Measurements from ENCODE around the gene MT3.

The MT3 gene

DNA sequence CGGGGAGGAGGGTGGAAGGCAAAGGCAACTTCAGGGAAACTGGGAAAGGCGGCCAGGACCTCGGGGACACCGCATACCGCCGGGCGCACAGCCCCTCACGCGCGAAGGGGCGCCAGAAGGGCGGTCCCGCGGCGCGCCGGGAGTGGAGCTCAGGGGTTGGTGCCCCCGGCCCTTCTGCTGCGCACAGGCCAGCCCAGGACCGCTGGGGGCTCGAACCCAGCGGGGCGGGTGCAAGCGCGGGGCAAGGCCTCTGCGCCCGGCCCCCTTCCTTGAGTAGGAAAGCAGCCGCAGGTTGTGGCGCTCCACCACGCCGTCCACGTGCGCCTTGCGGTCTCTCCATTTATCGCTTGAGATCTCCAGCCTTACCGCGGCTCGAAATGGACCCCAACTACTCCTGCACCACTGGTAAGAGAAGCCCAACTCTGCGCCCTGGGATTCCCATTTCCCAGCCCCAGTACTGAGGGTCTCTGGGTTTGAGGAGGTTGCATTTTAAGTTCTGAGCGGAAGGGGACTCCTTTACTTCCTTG, 46.2 kb downstream of the MT3 start:
- DNase-seq (ENCODE audit: extremely low spot score) = no peak
- ChIA-PET CTCF (no interaction called here), POLR2A (no interaction called here)
- TF ChIP-seq, protein P1, sequence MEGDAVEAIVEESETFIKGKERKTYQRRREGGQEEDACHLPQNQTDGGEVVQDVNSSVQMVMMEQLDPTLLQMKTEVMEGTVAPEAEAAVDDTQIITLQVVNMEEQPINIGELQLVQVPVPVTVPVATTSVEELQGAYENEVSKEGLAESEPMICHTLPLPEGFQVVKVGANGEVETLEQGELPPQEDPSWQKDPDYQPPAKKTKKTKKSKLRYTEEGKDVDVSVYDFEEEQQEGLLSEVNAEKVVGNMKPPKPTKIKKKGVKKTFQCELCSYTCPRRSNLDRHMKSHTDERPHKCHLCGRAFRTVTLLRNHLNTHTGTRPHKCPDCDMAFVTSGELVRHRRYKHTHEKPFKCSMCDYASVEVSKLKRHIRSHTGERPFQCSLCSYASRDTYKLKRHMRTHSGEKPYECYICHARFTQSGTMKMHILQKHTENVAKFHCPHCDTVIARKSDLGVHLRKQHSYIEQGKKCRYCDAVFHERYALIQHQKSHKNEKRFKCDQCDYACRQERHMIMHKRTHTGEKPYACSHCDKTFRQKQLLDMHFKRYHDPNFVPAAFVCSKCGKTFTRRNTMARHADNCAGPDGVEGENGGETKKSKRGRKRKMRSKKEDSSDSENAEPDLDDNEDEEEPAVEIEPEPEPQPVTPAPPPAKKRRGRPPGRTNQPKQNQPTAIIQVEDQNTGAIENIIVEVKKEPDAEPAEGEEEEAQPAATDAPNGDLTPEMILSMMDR (IDR thresholded peaks at IDR 0.05; ENCODE audit: control extremely low read depth, extremely low read depth, low read depth, missing control alignments) = no peak

DNA sequence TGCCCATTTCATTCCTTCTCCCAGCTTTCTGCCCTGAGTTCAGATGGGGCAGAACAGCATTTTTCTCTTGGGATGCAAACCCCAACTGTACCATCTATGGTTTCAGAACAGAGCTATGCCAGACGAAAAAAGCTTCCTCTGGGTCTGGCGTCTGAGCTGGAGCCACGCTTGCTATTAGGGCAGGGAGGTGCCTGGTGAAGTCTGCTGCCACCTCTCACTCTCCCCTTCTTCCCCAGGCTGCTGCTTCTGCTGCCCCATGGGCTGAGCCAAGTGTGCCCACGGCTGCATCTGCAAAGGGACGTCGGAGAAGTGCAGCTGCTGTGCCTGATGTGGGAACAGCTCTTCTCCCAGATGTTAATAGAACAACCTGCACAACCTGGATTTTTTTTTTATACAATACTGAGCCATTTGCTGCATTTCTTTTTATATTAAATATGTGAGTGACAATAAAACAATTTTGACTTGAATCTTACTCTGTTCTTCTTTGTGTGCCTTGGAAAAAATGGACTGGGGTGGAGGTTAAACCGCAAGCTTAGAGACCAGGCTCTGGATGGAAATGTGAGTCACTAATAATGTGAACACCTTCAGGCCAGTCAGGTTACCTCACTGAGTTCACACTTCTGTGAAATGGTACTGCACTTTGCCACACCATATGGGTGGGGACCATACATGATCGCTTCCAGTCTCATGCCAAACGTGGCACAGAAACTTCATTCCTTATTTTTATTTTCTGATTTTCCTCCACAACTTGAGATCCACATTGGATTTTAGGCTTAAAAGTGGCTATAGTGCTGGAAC, 47.5 kb downstream of the MT3 start:
- DNase-seq (ENCODE audit: extremely low spot score) = no peak
- ChIA-PET POLR2A (no interaction called here), CTCF (no interaction called here)
- TF ChIP-seq, protein P1 (IDR thresholded peaks at IDR 0.05; ENCODE audit: control extremely low read depth, extremely low read depth, low read depth, missing control alignments) = no peak

DNA sequence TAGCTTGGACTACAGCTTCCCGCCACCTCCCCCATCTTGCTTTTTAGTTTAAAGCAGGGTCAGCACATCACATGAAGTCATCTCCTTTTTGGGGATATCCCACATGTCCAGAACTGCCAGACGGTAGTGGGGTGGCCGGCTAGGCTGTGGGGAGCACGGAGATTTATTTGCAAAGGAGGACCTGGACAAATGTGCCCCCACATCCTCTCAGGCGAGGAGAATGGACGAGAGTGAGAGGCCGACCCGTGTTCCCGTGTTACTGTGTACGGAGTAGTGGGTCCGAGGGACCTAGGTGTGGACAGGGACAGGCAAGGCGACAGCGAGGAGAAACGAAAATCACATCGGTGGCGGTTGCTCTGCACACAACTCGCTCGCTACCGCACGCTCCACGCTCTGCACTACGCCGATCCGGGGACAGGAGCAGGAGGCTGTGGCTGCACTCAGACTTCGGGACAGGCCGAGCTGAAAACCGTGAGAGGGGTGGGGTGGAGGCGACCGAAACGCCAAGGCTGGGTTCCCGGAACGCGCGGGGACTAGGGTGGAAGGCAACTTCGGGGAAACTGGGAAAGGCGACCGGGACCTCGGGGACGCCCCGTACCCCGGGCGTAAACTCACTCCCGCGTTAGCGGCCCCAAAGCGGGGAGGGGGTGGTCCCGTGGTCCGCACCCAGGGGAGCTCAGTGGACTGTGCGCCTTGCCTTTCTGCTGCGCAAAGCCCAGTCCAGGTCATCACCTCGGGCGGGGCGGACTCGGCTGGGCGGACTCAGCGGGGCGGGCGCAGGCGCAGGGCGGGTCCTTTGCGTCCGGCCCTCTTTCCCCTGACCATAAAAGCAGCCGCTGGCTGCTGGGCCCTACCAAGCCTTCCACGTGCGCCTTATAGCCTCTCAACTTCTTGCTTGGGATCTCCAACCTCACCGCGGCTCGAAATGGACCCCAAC, 48.8 kb downstream of the MT3 start, which contains the start of gene MT1A:
Gene MT1A, plus strand, starts transcription at position 853 of the 937 bp plus-strand sequence. Its CDS starts 73 bp downstream, at position 926.
- CTCF ChIA-PET = no interaction called here
- no peak for DNase-seq (ENCODE audit: extremely low spot score)
- POLR2A ChIA-PET = no interaction called here
- TF ChIP-seq, protein P1 (IDR thresholded peaks at IDR 0.05; ENCODE audit: control extremely low read depth, extremely low read depth, low read depth, missing control alignments) = no peak

DNA sequence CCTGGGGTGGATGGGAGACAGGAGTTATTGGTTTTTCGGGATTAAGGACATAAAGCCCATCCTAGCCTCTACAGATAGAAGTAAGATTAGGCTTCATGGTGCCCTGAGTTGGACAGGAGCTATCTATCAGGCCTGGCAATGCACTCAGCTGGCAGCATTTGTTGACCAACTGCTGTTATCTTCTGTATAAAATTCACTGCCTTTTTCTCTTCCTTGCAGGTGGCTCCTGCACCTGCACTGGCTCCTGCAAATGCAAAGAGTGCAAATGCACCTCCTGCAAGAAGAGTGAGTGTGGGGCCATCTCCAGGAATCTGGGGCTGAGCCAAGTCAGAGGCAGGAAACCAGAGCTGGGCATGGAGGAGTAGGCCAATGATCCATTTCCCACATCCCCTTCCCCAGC, 49.7 kb downstream of the MT3 start:
- CTCF ChIA-PET = interaction anchor here (1.5 kb wide), 1 partner anchor 63 kb away, joined by 3 read pairs; no protein-coding TSS in a partner anchor
- POLR2A ChIA-PET = interaction anchor here (0.6 kb wide), 1 partner anchor 63 kb away, joined by 3 read pairs; no protein-coding TSS in a partner anchor
- TF ChIP-seq, protein P1 (IDR thresholded peaks at IDR 0.05; ENCODE audit: control extremely low read depth, extremely low read depth, low read depth, missing control alignments) = no peak
- DNase-seq (ENCODE audit: extremely low spot score) = no peak

DNA sequence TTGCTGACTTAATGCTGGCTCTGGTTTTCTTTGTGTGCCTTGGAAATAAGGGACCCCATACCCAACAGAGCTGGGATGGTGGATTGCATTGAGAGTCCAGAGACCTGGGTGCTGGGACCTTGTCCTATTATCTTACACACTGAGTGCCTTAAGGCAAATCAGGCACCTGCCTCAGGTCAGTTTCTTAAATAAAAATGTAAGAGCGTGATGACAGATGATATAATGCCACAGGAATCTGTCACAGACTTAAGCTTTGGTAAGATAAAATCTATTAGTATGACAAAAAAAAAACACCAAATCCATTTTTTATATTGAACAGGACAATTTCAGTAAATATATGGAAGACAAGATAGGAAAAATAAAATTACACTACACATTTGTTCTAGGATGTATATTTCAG, 50.7 kb downstream of the MT3 start:
- ChIA-PET POLR2A (no interaction called here), CTCF (interaction anchor here (1.5 kb wide), 1 partner anchor 62 kb away, joined by 3 read pairs; no protein-coding TSS in a partner anchor)
- TF ChIP-seq, protein P1 (IDR thresholded peaks at IDR 0.05; ENCODE audit: control extremely low read depth, extremely low read depth, low read depth, missing control alignments) = no peak
- no peak for DNase-seq (ENCODE audit: extremely low spot score)

All from GM10248 (cell line).